HG03060 (cell line): ENCODE data around the gene KLHDC10.
"Not testable (repeated sequence)": the region's sequence is repeated elsewhere in the genome, so short reads cannot be mapped to it uniquely, and the experiment has no call there.

ENCODE experiments used
- ATAC-seq: cut with Tn5 transposase; IDR thresholded peaks from one replicate; pipeline ENCODE4 v1.9.1; 2021; ENCODE audit warnings: low read depth, moderate number of reproducible peaks; ENCODE audit not compliant: unreplicated experiment

KLHDC10 gene

DNA sequence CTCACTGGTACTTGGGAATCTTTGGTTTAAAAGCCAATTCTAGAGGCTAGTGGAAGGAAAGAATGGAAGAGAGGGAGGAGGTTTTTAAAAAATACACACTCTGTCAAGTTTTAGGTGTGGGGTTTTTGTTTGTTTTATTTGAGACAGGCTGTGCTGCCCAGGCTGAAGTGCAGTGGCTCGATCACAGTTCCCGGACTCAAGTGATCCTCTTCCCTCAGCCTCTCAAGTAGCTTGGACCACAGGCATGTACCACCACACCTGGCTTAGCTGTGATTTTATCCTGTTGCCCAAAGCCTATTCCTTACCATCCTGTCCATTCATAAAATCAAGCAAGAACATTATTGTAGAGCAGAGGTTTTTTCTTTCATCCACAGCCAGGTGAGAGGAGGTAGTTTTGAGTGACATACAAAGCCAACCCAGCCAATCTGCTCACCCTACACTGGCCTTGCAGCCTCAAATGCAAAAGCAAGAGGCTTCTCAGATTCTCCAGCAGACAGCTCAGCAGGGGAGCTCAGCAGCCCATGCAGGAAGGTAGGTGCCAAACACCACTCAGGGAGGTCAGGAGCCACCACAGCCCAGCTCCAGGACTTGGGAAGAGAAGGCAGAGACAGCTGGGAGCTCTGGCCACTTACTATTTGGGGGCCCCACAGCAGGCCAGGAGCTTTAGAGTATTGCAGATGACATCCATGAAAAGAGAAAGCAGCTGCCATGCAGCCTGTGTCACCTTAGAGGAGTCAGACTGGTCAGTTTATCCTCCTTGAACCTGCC, 69.0 kb downstream of the KLHDC10 start:
- no peak for ATAC-seq

GRCh38 chr7:130140551-130141160, 70.3 kb downstream of the KLHDC10 start:
- no peak for ATAC-seq

DNA sequence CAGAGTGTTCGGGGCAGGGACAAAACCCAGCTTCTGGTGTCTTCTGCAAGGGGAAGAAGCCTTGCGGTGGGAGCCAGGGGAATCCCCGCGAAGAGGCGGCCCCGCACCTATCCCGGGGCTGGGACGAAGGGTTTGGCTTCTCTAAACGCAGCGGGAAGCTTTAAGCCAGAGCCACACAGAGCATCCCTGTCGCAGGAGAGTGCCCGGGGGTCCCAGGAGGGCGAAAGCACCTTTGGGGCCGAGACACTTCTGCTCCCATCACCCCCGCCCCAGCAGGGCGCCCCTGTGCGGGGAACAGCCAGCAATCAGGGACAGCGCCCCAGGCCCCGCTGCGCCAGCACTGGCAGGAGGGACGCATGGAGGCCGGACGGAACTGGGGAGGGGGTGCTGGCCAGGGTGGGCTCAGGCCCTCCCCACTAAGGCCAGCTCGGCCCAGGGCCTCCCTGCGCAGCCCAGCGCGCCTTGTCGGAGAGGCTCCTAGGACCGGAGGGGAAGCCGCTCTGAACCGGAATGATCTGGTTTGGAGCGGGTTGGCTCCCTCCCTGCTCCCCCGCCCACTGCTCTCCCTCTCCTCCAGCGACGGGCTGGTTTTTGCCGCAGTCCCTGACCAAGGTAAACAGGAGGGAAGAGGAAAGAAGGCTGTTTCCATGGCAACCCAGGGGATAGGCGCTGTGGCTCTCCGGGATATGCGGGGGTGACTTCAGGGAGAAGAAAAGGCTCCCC, 71.0 kb downstream of the KLHDC10 start:
- no peak for ATAC-seq

GRCh38 chr7:130141884-130142653, 71.7 kb downstream of the KLHDC10 start:
- no peak for ATAC-seq

DNA sequence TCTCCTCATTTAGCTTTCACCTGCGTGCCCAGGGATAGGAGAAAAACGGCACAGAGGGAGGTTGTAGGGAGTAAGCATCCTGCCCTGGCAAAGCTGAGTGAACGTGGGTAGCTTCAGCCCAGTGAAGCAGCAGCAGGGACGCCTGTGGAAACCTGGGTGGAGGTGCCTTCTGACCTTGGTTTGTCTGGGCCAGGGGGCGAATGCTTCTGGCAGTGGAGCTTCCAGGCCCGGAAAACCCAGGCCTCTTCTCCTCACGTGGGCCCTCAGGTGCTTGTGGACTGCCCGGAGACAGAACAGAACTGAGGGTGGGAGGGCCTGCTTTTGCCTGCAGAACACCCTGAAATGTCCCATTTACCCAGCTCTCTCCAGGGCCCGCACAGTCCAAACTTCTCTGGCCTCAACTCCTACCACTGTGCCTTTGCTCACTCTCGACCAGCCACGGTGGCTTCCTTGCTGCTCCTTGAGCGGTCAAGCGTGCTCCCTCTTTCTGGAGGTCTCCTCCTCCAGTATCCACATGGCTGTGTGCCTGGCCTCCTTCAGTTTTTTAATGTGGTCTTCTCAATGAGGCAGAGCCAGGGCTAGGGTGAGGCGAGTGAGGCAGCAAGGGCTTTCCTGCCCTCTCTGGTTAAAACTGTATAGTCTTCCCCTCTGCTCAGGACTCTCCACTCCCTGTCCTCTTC, 72.5 kb downstream of the KLHDC10 start:
- ATAC-seq: no peak

DNA sequence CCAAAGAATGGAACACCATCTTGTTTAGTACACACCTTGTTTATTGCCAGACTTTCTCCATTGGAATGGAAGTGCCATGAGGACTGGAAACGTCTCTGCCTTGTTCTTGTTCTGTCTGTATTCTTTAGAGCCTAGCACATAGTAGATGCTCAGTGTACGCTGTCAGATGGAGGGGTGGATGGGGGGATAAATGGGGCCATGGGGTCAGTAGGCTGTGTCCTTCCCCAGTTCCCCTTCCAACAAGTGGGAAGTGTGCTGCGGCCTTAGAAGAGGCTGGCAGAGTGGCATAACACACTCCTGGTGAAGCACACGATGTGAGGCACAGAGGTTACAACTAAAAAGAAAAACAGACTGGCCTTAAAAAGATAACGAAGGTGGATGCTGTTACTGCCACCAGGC, 73.0 kb downstream of the KLHDC10 start:
- ATAC-seq: no peak

DNA sequence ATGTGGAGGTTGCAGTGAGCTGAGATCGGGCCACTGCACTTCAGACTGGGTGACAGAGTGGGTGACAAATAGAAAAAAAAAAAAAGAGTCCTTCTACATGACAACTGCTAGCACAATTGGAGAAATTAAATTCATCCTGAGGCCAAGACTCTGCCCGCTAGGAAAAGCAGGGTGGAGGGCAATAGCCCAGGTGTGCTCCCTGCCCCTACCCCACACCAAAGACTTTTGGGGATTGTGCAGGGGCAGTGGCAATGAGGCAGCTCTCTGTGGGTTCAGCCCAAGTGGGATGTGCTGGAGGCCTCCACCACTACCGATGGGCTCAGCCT, 73.6 kb downstream of the KLHDC10 start:
- no peak for ATAC-seq

GRCh38 chr7:130144312-130145171, 74.2 kb downstream of the KLHDC10 start:
- no peak for ATAC-seq

DNA sequence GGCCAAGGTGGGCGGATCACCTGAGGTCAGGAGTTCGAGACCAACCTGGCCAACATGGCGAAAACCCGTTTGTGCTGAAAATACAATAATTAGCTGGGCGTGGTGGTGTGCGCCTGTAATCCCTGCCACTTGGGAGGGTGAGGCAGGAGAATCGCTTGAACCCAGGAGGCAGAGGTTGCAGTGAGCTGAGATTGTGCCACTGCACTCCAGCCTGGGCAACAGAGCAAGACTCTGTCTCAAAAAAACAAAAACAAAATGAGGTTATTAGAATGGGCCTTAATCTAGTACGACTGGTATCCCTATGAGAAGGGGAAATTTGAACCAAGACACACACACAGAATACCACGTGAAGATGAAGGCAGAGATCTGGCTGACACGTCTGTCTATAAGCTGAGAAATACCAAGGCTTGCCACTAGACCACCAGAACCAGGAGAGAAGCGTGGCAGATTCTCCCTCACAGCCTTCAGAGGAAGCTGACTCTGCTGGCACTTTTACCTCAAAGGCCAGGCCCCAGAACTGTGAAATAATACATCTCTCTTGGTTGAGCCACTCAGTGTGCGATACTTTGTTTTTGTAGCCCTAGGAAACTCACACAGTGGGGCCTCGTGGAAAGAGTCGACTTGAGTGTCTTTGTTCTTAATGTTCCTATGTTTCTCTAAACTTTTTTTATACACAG, 75.2 kb downstream of the KLHDC10 start:
- ATAC-seq: no peak

- ATAC-seq: not testable (repeated sequence)
These were observed 75.8 kb downstream of the KLHDC10 start for GRCh38 chr7:130146142-130146541.

- ATAC-seq: no peak
These were observed 76.5 kb downstream of the KLHDC10 start for GRCh38 chr7:130146693-130147405.

DNA sequence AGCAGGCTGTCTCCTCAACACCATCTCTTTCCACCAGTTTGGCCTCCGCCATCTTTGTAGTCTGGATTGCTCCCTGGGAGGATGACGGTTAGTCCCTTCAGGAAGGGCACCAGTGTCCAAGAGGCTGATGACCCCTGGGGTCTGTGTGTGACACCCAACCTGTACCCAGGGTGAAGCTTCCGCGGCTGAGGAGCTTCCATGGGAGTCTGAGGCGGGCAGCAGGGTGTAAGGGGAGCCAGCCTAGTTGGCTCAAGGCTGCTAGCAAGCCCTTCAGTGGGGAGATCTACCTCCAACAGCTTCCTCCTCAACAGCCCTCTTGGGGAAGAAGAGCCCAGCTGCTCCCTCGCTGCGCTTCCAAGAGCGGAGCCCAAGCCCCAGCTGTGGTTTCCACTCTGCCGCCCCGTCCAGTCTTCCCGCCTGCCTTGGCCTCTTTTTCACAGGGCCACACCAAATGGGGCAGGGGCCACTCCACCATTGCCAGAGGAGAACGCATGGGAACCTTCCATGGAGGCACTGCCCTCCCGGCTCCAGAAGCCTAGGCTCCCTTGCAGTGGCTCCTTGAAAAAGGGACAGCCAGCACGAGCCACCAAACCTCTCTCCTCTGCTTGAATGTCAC, 77.5 kb downstream of the KLHDC10 start:
- ATAC-seq: no peak

DNA sequence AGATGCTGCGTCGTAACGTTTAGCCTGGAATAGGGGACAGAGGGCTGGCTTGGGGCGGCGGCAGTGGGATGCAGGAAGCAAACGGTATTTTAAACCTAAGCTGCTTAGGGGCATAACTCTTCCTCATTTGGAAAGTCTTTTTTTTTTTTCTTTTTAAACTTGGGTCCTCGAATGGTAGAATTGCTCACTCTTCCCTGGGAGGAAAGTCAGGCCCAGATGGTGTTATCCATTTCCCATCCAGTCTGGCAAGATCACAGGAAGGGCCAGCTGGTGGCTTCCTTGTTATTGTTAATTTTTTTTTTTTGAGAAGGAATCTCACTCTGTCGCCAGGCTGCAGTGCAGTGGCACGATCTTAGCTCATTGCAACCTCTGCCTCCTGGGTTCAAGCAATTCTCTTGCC, 78.2 kb downstream of the KLHDC10 start:
- ATAC-seq: no peak

- no peak for ATAC-seq
These were observed 79.2 kb downstream of the KLHDC10 start for GRCh38 chr7:130149281-130150139.

GRCh38 chr7:130150587-130150986, 80.3 kb downstream of the KLHDC10 start:
- ATAC-seq: no peak

DNA sequence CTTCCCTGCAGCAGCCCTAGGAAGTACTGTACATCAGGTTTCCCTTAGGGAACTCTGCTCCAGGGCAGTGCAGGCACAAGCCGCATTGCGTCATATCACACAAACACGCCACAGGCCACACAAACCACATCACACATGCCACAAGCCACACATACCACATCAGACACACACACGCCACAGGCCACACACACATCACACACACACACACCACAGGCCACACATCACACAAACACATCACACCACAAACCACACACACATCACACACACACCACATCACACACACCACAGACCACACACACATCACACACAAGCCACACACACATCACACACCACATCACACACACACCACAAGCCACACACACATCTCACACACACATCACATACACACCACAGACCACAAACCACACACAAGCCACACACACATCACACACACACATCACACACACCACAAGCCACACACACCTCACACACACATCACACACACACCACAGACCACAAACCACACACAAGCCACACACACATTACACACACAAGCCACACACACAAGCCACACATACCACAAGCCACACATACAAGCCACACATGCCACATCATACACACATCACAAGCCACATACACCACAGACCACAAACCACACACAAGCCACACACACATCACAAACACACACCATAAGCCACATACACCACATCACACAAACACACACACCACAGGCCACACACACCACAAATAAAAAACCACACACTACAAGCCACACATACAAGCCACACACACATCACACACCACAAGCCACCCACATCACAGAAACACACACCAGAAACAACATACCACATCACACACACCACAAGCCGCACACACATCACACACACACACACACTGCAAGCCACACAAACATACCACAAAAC, 81.5 kb downstream of the KLHDC10 start:
- ATAC-seq: no peak
